Stimulated activated CD8-positive, alpha-beta memory T cell treated with anti-CD3 and anti-CD28 coated beads, Interleukin-4, amount 100 ng/mL, for 48 hours (primary cell): ENCODE results near the gene TULP4.
"Not testable (repeated sequence)": the region's sequence is repeated elsewhere in the genome, so short reads cannot be mapped to it uniquely, and the experiment has no call there.

ENCODE experiments used
- DNase-seq: peaks from one replicate; pipeline ENCODE4 v3.0.0-alpha.2; 2020

The TULP4 gene

GRCh38 chr6:158332237-158332636, 20.0 kb downstream of the TULP4 start:
- DNase-seq = no peak

GRCh38 chr6:158333094-158333493, 20.8 kb downstream of the TULP4 start:
- no peak for DNase-seq

DNA sequence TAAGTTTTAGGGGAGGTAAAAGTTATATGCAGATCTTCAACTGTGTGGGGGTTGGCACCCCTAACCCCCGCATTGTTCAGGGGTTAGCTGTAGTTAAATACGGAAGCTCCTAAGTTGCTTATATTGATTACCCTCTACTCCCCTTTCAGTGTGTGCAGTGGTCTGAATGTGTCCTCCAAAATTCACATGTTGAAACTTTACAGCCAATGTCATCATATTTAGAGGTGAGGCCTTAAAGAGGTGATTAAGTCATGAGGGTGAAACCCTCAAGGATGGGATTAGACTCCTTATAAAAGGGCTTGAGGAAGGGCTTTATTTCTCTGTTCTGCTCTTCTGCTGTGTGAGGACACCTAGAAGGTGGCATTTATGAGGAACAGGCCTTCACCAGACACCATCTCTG, 22.3 kb downstream of the TULP4 start:
- no peak for DNase-seq

- no peak for DNase-seq
Observed at GRCh38 chr6:158337332-158337731, 25.1 kb downstream of the TULP4 start.

DNA sequence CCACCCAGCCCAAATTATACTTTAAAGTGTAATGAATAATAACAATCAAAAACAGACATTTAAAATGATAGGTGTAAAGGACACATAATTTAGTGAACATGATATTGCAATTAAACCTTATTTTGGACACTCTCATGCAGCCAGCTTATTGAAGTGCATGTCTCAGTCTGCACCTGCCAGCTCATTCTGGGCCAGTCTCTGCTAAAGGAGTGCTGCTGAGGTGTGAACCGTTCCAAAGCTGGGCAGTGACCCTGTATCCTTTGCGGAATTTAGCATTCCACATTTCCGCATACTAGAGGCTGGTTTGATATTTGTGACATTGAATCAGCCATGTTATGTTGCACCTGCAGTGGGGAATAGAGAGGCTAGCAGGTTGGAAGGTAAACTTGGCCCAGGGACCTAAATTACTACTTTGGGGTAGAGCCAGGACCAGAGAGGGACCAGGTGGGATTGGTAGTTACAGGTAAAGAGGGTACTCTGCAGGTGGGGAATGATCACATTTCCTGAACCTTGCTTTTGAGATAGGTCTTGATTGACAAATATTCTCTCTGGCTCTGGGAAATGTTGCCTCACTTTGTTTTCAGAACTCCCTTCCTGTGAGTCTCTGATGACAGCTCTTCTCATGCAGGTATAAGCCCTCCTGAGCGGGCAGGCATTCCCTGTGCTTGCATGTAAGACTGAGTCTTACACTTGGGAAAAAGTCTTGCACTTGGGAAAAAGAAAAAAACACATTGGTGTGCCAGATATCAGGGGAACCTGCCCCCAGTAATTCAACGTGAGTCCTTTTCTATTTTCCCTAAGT, 26.2 kb downstream of the TULP4 start:
- DNase-seq = no peak

- DNase-seq = not testable (repeated sequence)
Observed at GRCh38 chr6:158339197-158339596, 26.9 kb downstream of the TULP4 start.

GRCh38 chr6:158340252-158340651, 28.0 kb downstream of the TULP4 start:
- no peak for DNase-seq

GRCh38 chr6:158344534-158344933, 32.3 kb downstream of the TULP4 start:
- DNase-seq = no peak

DNA sequence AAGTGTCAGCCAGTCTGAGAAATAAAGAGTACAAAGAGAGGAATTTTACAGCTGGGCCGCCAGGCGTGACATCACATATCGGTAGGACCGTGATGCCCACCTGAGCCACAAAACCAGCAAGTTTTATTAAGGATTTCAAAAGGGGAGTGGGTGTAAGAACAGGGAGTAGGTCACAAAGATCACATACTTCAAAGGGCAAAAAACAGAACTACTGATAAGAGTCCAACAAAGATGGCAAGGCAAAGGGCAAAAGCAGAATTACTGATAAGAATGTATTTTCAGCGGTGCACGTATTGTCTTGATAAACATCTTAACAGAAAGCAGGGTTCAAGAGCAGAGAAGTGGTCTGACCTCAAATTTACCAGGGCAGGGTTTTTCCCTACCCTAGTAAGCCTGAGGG, 33.2 kb downstream of the TULP4 start:
- not testable (repeated sequence) for DNase-seq

- no peak for DNase-seq
Observed at GRCh38 chr6:158347335-158347734, 35.1 kb downstream of the TULP4 start.

- not testable (repeated sequence) for DNase-seq
Observed at GRCh38 chr6:158348737-158349504, 36.7 kb downstream of the TULP4 start.

GRCh38 chr6:158349505-158350275, 37.4 kb downstream of the TULP4 start:
- not testable (repeated sequence) for DNase-seq

- DNase-seq = not testable (repeated sequence)
Observed at GRCh38 chr6:158350731-158351130, 38.5 kb downstream of the TULP4 start.

DNA sequence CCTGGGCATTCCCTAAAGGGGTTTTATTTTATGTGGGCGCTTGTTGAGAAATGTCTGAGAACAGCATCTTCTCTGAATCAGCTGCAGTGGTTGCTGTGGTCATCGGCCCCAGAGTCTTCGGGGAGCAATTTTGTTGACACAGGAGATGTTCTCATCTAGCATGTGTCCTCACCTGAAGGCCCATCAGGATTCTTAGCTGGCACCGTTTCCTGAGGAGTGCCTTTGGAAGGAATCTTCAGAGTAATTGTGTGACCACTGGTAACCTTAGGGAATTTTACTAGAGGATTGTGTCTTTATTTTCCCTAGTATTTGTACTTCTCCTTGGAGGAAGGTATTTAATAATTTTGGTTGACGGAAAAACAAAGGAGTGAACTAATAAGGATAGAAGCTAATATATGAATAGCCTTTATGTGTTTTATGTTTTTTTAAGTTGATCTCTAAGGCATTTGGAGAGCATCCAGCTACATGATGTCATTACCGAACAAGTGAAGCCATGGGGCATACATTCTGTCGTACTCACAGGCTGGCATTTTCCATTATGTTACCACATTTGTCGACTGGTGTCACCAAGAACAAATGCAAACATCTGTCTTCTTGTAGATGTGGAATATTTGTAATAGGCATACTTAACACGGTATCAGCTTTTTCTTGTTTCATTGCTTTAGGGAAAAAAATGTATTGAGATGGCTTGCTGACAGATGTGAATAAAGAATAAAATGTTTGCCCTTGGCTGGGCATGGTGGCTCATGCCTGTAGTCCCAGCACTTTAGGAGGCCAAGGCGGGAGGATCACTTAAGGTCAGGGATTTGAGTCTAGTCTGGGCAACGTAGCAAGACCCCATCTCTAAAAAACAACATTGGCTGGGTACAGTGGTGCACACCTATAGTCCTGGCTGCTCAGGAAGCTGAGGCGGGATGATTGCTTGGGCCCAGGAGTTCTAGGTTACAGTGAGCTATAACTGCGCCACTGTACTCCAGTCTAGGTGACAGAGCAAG, 41.9 kb downstream of the TULP4 start:
- DNase-seq = no peak

- DNase-seq = no peak
Observed at GRCh38 chr6:158356586-158357546, 44.6 kb downstream of the TULP4 start.

GRCh38 chr6:158357570-158358216, 45.4 kb downstream of the TULP4 start:
- DNase-seq = no peak

DNA sequence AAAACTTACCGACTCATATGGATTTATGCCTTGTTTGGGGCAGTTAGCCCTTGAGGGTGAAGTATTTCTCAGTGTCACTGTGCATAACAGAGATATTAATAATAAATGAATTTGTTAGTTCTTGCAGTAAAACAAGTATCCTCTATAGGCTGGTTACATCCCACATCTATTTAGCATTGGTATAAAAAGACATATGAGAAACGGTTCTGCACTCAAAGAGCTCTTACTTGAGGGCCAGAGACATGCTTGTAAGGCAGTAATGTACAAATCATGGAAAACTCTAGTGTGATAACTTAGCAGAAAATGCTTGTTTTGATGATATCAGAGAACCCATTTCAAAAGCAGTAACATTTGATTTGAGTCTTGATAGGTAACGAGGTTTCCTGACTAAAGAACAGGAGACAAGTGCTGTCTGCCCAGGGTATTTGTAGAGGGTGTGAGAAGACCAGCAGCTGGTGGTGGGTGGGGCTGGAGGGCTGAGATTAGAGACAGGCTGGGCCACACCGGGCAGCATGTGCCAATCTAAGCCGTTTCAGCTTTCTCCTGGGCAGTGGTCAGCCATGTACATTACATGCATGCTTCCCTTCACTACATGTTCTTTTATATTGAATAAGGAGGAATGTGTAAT, 46.3 kb downstream of the TULP4 start:
- DNase-seq = no peak

GRCh38 chr6:158361068-158361467, 48.8 kb downstream of the TULP4 start:
- no peak for DNase-seq

DNA sequence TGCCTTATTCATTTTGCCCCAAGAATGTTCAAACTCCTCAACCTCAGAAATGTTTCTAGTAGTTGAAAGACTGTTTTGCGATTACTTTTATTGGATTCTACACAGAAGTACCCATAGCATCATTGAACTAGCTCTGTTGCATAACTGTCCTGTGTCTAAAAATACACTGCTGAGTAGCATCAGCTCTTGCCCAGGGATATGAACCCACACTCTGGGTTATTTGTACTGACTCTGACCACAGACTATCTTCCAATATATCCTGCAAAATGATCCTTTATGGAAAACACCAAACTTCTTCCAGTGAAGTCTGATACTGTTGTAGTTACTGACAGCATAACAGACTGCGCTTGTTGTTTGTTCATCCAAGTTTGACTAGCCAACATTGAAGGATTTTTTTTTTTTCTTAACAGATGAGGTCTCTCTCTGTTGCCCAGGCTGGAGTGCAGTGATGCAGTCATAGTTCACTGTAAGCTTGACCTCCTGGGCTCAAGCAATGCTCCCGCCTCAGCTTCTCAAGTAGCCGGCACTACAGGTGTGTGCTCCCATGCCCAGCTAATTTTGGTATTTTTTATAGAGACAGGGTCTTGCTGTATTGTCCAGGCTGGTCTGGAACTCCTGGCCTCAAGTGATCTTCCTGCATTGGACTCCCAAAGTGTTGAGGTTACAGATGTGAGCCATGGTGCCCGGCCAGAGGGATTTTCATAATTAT, 49.9 kb downstream of the TULP4 start:
- DNase-seq = no peak
